ENCODE data around the gene CST1. TPM values are rescaled to one million over a fixed set of nuclear protein-coding genes. Genes with fewer than 3 reads are reported as not detected.
"Not testable (repeated sequence)": the region's sequence is repeated elsewhere in the genome, so short reads cannot be mapped to it uniquely, and the experiment has no call there.

The CST1 gene
- total RNA-seq, 1 donor from 2014 or later: not detected

DNA sequence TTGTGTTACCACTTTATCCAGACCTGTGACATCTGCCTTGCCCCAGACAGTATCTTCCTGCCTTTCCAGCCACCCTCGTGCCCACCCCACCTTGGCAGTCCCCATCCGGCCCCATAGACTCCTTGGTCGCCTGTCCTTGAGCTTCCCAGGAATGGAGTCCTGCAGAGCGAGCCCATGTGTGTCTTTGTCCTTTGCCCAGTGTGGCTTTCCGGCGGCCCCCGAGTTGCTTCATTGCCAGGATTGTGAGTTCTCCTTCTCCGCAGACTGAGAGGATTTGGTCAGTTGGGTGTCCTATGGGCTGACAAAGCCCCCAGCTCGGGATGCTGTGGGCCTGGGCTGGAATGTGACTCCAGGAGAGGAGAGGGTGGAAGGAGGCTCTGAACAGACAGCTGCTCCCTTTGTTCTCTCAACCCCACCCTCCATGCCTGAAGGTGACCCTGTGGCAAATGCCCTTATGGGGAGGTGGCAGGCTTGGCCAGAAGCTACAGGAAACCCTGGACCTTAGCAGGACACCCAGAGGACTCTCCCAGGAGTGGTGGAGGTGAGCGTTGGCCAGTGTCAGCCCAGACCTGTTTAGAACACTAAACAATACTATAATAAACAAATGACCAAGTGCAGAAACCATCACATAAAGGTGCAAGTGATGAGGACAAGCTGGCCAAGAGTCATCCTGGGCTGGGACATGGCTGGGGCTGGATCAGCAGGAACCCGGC is 1.9 kb upstream of the CST1 start:
- no peak for DNase-seq (ENCODE audit: low read depth)
- FAIRE-seq: no peak
- TF ChIP-seq, protein P1, sequence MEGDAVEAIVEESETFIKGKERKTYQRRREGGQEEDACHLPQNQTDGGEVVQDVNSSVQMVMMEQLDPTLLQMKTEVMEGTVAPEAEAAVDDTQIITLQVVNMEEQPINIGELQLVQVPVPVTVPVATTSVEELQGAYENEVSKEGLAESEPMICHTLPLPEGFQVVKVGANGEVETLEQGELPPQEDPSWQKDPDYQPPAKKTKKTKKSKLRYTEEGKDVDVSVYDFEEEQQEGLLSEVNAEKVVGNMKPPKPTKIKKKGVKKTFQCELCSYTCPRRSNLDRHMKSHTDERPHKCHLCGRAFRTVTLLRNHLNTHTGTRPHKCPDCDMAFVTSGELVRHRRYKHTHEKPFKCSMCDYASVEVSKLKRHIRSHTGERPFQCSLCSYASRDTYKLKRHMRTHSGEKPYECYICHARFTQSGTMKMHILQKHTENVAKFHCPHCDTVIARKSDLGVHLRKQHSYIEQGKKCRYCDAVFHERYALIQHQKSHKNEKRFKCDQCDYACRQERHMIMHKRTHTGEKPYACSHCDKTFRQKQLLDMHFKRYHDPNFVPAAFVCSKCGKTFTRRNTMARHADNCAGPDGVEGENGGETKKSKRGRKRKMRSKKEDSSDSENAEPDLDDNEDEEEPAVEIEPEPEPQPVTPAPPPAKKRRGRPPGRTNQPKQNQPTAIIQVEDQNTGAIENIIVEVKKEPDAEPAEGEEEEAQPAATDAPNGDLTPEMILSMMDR (IDR thresholded peaks at IDR 0.05; ENCODE audit: insufficient read depth, low read length, severe bottlenecking): no peak
- Histone ChIP-seq H3K4me3 (ENCODE audit: low read depth, low read length) (no peak overlapping the region), H3K27me3 (ENCODE audit: control insufficient read depth, insufficient read depth, low read length) (no peaks in the 10 kb centered on the region), H3K36me3 (ENCODE audit: control insufficient read depth, insufficient read depth, low read length) (no peaks in the 10 kb centered on the region)

DNA sequence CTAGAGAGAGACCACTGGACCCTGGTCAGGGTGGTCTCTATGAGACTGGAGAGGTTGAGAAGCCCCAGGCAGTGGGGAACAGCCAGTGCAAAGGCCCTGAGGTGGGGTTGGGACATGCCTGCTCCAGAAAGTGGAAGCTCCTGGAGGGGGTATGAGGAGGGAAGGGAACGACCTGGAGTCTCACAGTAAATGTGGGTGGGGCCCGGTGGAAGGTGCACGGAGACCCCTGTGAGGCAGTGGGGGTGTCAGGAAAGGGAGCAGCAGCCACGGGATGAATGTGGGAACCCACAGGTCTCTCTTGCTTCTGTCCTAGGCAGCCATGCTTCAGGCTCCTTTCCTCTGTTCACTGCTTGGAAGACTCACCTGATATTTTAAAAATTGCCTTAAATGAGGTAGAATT is 1.3 kb upstream of the CST1 start:
- Histone ChIP-seq H3K36me3 (ENCODE audit: control insufficient read depth, insufficient read depth, low read length) (no peaks in the 10 kb centered on the region), H3K4me3 (ENCODE audit: low read depth, low read length) (no peak overlapping the region), H3K27me3 (ENCODE audit: control insufficient read depth, insufficient read depth, low read length) (no peaks in the 10 kb centered on the region)
- FAIRE-seq: no peak
- DNase-seq (ENCODE audit: low read depth): no peak
- TF ChIP-seq, protein P1 (IDR thresholded peaks at IDR 0.05; ENCODE audit: insufficient read depth, low read length, severe bottlenecking): no peak

- Histone ChIP-seq H3K36me3 (ENCODE audit: control insufficient read depth, insufficient read depth, low read length) (no peaks in the 10 kb centered on the region), H3K27me3 (ENCODE audit: control insufficient read depth, insufficient read depth, low read length) (no peaks in the 10 kb centered on the region), H3K4me3 (ENCODE audit: low read depth, low read length) (no peak overlapping the region)
- DNase-seq (ENCODE audit: low read depth) (no peak), FAIRE-seq (no peak)
- TF ChIP-seq, protein P1 (IDR thresholded peaks at IDR 0.05; ENCODE audit: insufficient read depth, low read length, severe bottlenecking): no peak
Measured at GRCh38 chr20:23749746-23750145, 989 bp downstream of the CST1 start.

- not testable (repeated sequence) for H3K36me3 ChIP-seq (ENCODE audit: control insufficient read depth, insufficient read depth, low read length); DNase-seq (ENCODE audit: low read depth); FAIRE-seq; H3K4me3 ChIP-seq (ENCODE audit: low read depth, low read length); H3K27me3 ChIP-seq (ENCODE audit: control insufficient read depth, insufficient read depth, low read length)
Measured at GRCh38 chr20:23748975-23749374, 1.8 kb downstream of the CST1 start.

DNA sequence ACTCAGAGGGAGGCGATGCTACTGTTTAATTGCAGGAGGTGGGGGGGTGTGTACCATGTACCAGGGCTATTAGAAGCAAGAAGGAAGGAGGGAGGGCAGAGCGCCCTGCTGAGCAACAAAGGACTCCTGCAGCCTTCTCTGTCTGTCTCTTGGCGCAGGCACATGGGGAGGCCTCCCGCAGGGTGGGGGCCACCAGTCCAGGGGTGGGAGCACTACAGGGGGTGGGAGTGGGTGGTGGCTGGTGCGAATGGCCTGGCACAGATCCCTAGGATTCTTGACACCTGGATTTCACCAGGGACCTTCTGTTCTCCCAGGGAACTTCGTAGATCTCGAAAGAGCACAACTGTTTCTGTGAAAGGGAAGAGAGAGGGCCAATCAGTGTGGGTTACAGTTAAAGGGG is 3.2 kb downstream of the CST1 start:
- FAIRE-seq; H3K4me3 ChIP-seq (ENCODE audit: low read depth, low read length); DNase-seq (ENCODE audit: low read depth); H3K36me3 ChIP-seq (ENCODE audit: control insufficient read depth, insufficient read depth, low read length); H3K27me3 ChIP-seq (ENCODE audit: control insufficient read depth, insufficient read depth, low read length): not testable (repeated sequence)

- FAIRE-seq: not testable (repeated sequence)
Measured at GRCh38 chr20:23747092-23747491, 3.6 kb downstream of the CST1 start.

GRCh38 chr20:23746321-23746720 is 4.4 kb downstream of the CST1 start:
- TF ChIP-seq, protein P1 (IDR thresholded peaks at IDR 0.05; ENCODE audit: insufficient read depth, low read length, severe bottlenecking): no peak
- FAIRE-seq (no peak), DNase-seq (ENCODE audit: low read depth) (no peak)
- Histone ChIP-seq H3K4me3 (ENCODE audit: low read depth, low read length) (no peak overlapping the region), H3K27me3 (ENCODE audit: control insufficient read depth, insufficient read depth, low read length) (no peaks in the 10 kb centered on the region), H3K36me3 (ENCODE audit: control insufficient read depth, insufficient read depth, low read length) (no peaks in the 10 kb centered on the region)

More at GRCh38 chr20:23747092-23747491, 3.6 kb downstream of the CST1 start:
- not testable (repeated sequence) for H3K4me3 ChIP-seq (ENCODE audit: low read depth, low read length); DNase-seq (ENCODE audit: low read depth); H3K27me3 ChIP-seq (ENCODE audit: control insufficient read depth, insufficient read depth, low read length); H3K36me3 ChIP-seq (ENCODE audit: control insufficient read depth, insufficient read depth, low read length)

All from bronchial epithelial cell (primary cell).